ENCODE results near the gene ASIC2. TPM values are rescaled to one million over a fixed set of nuclear protein-coding genes. Genes with fewer than 3 reads are reported as not detected.

ASIC2 gene
- total and polyA plus RNA-seq, 2 experiments from 2014 or later: 0.52 to 2.8 TPM

DNA sequence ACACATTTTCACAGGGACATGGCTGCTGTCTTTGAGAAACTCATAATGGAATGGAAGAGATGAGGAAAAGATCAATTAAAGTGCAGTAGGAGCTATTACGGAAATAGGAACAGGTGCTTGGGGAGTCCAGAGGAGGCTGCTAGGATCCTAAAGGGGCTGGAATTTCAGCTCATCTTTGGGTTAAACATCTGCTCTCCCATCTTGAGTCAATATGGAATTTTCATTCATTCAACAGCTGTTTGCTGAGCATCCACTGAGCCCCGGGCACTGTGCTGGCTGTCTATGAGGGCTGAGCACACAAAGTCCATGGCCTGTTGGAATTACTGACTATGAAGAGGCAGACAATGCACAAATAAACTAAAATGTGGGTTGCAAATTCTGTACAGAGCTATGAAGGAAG lies 47.9 kb downstream of the ASIC2 start (continued):
- TF ChIP-seq CTCF (conservative IDR thresholded peaks at IDR 0.05; ENCODE audit: low read depth in 2 of 2) (no peak), NANOG (IDR thresholded peaks at IDR 0.05; ENCODE audit: borderline replicate concordance) (no peak), EZH2phosphoT487 (IDR thresholded peaks at IDR 0.05; ENCODE audit: unreplicated experiment) (no peak), ZNF331 (CRISPR knock-in tag; IDR thresholded peaks at IDR 0.05; ENCODE audit: low read depth) (no peak)
- TF ChIP-seq, protein P1, sequence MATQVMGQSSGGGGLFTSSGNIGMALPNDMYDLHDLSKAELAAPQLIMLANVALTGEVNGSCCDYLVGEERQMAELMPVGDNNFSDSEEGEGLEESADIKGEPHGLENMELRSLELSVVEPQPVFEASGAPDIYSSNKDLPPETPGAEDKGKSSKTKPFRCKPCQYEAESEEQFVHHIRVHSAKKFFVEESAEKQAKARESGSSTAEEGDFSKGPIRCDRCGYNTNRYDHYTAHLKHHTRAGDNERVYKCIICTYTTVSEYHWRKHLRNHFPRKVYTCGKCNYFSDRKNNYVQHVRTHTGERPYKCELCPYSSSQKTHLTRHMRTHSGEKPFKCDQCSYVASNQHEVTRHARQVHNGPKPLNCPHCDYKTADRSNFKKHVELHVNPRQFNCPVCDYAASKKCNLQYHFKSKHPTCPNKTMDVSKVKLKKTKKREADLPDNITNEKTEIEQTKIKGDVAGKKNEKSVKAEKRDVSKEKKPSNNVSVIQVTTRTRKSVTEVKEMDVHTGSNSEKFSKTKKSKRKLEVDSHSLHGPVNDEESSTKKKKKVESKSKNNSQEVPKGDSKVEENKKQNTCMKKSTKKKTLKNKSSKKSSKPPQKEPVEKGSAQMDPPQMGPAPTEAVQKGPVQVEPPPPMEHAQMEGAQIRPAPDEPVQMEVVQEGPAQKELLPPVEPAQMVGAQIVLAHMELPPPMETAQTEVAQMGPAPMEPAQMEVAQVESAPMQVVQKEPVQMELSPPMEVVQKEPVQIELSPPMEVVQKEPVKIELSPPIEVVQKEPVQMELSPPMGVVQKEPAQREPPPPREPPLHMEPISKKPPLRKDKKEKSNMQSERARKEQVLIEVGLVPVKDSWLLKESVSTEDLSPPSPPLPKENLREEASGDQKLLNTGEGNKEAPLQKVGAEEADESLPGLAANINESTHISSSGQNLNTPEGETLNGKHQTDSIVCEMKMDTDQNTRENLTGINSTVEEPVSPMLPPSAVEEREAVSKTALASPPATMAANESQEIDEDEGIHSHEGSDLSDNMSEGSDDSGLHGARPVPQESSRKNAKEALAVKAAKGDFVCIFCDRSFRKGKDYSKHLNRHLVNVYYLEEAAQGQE (IDR thresholded peaks at IDR 0.05; ENCODE audit: unreplicated experiment): no peak
- TF ChIP-seq, protein P2, sequence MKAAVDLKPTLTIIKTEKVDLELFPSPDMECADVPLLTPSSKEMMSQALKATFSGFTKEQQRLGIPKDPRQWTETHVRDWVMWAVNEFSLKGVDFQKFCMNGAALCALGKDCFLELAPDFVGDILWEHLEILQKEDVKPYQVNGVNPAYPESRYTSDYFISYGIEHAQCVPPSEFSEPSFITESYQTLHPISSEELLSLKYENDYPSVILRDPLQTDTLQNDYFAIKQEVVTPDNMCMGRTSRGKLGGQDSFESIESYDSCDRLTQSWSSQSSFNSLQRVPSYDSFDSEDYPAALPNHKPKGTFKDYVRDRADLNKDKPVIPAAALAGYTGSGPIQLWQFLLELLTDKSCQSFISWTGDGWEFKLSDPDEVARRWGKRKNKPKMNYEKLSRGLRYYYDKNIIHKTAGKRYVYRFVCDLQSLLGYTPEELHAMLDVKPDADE (IDR thresholded peaks at IDR 0.05): no peak

DNA sequence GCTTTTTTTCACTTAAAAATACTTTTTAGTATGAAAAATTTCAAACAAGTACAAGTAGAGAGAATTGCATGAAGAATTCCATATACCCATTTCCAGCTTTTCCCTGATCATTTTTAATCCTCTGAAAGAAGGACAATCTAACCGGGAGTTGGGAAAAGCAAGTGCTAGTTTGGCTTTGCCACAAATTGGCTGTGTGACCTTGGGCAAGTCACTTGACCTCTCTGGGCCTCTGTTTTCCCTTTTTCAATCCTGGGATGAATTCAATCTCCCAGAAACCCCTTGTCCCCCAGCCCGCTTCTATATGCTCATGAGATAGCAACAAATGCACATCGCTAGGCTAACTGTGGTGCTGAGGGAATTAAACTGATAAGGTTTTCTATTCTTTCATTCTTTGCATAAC lies 49.4 kb downstream of the ASIC2 start:
- ATAC-seq: no peak
- no peak overlapping the region for H3K4me3 Mint-ChIP-seq
- H3K27ac Mint-ChIP-seq: no peak overlapping the region
- no peaks in the 10 kb centered on the region for H3K36me3 Mint-ChIP-seq (ENCODE audit: low read depth)
- H3K27ac ChIP-seq (ENCODE audit: low read depth): no peak overlapping the region
- no peaks in the 10 kb centered on the region for H3K27me3 ChIP-seq (ENCODE audit: insufficient read depth)
- H4K20me1 ChIP-seq (replicated peaks; ENCODE audit: insufficient read depth): no peaks in the 10 kb centered on the region
- no peaks in the 10 kb centered on the region for H3K27me3 Mint-ChIP-seq (ENCODE audit: insufficient read depth, low read depth, poor library complexity)
- peaks cover 3% of the 10 kb centered on the region; the same call in 1 of the 2 replicates for H3K9me2 ChIP-seq (ENCODE audit: insufficient read depth)
- DNase-seq (ENCODE audit: low spot score): no peak
- H3K36me3 ChIP-seq (ENCODE audit: insufficient read depth): no peaks in the 10 kb centered on the region
- no peaks in the 10 kb centered on the region for H3K9me3 Mint-ChIP-seq
- H3K79me2 ChIP-seq (replicated peaks; ENCODE audit: insufficient read depth): no peaks in the 10 kb centered on the region
- no peaks in the 10 kb centered on the region for H3K4me1 ChIP-seq (ENCODE audit: insufficient read depth)
- H3F3A ChIP-seq (replicated peaks; ENCODE audit: low read depth): no peaks in the 10 kb centered on the region
- H2AFZ ChIP-seq: no peak overlapping the region
- no peak overlapping the region for H3K4me2 ChIP-seq
- H3K4me1 Mint-ChIP-seq: no peaks in the 10 kb centered on the region
- H3K4me3 ChIP-seq: no peak overlapping the region
- no peak for TF ChIP-seq CTCF (conservative IDR thresholded peaks at IDR 0.05; ENCODE audit: low read depth in 2 of 2)
- TF ChIP-seq STAT1 (IDR thresholded peaks at IDR 0.05; ENCODE audit: unreplicated experiment): no peak
- TF ChIP-seq POLR2AphosphoS5 (IDR thresholded peaks at IDR 0.05; ENCODE audit: low read depth): no peak
- TF ChIP-seq, protein P2 (IDR thresholded peaks at IDR 0.05): no peak
- TF ChIP-seq EZH2phosphoT487 (IDR thresholded peaks at IDR 0.05; ENCODE audit: unreplicated experiment): no peak
- no peak for TF ChIP-seq JUNB (IDR thresholded peaks at IDR 0.05; ENCODE audit: unreplicated experiment)
- TF ChIP-seq NANOG (IDR thresholded peaks at IDR 0.05; ENCODE audit: borderline replicate concordance): no peak
- TF ChIP-seq ZNF114 (CRISPR knock-in tag; IDR thresholded peaks at IDR 0.05): no peak
- TF ChIP-seq CREB1 (CRISPR knock-in tag; IDR thresholded peaks at IDR 0.05; ENCODE audit: low read depth): no peak
- TF ChIP-seq ZNF331 (CRISPR knock-in tag; IDR thresholded peaks at IDR 0.05; ENCODE audit: low read depth): no peak
- TF ChIP-seq, protein P1 (IDR thresholded peaks at IDR 0.05; ENCODE audit: unreplicated experiment): no peak
- no peak for TF ChIP-seq EZH2 (IDR thresholded peaks at IDR 0.05; ENCODE audit: low read depth, unreplicated experiment)
